Right lung (tissue), 10 donors: Measurements from ENCODE around the gene CXCL17. TPM values are rescaled to one million over a fixed set of nuclear protein-coding genes. Genes with fewer than 3 reads are reported as not detected.
"Not testable (repeated sequence)": the region's sequence is repeated elsewhere in the genome, so short reads cannot be mapped to it uniquely, and the experiment has no call there.

Source experiments
- DNase-seq, 2 donors: peaks; one replicate each; pipeline ENCODE4 v3.0.0-alpha.2; 2013
- long read RNA-seq, 8 donors: transcript quantifications; one replicate each; lab custom pipeline, GENCODE V29; 2026
- polyA plus RNA-seq, 5 donors: library from polyadenylated mRNA; unstranded; fragments of 120-200 nt; gene quantifications; one replicate each; pipeline versions ENCODE4 v1.2.1 to v1.2.3, GENCODE V29; 2013; ENCODE audit warnings: inconsistent platforms in 1 of 5, low replicate concordance in 1 of 5; ENCODE audit not compliant: insufficient read length in 5 of 5, insufficient read depth in 1 of 5

Gene CXCL17
- 10 to 100 TPM in 4 of 5 donors, 1 to 10 TPM in 1; 9.0 to 21.5 (median 16.0) TPM for polyA plus RNA-seq
- long read RNA-seq, donor 1, transcript CXCL17-202 (4 exons, 1,172 nt): major isoform, 37 of 55 reads
- long read RNA-seq, donor 1, partial matches to known transcripts: 18 of 55 reads
- long read RNA-seq, donor 1, other reads (novel, unspliced or antisense): 0 of 55 reads
- long read RNA-seq, donor 2, partial matches to known transcripts: 0 of 4 reads
- long read RNA-seq, donor 2, other reads (novel, unspliced or antisense): 0 of 4 reads
- long read RNA-seq, donor 3, transcript CXCL17-202 (4 exons, 1,172 nt): major isoform, 6 of 6 reads
- long read RNA-seq, donor 3, partial matches to known transcripts: 0 of 6 reads
- long read RNA-seq, donor 3, other reads (novel, unspliced or antisense): 0 of 6 reads
- long read RNA-seq, donor 4, transcript CXCL17-202 (4 exons, 1,172 nt): major isoform, 7 of 7 reads
- long read RNA-seq, donor 4, partial matches to known transcripts: 0 of 7 reads
- long read RNA-seq, donor 4, other reads (novel, unspliced or antisense): 0 of 7 reads
- long read RNA-seq, donor 5, transcript CXCL17-202 (4 exons, 1,172 nt): major isoform, 13 of 13 reads
- long read RNA-seq, donor 5, partial matches to known transcripts: 0 of 13 reads
- long read RNA-seq, donor 5, other reads (novel, unspliced or antisense): 0 of 13 reads
- long read RNA-seq, donor 6, transcript CXCL17-202 (4 exons, 1,172 nt): major isoform, 15 of 15 reads
- long read RNA-seq, donor 6, partial matches to known transcripts: 0 of 15 reads
- long read RNA-seq, donor 6, other reads (novel, unspliced or antisense): 0 of 15 reads
- long read RNA-seq, donor 7, transcript CXCL17-202 (4 exons, 1,172 nt): major isoform, 7 of 7 reads
- long read RNA-seq, donor 7, partial matches to known transcripts: 0 of 7 reads
- long read RNA-seq, donor 7, other reads (novel, unspliced or antisense): 0 of 7 reads
- long read RNA-seq, donor 8, transcript CXCL17-202 (4 exons, 1,172 nt): major isoform, 10 of 10 reads
- long read RNA-seq, donor 8, partial matches to known transcripts: 0 of 10 reads
- long read RNA-seq, donor 8, other reads (novel, unspliced or antisense): 0 of 10 reads

- DNase-seq: no peak
These were observed at the start of gene CXCL17 for GRCh38 chr19:42442833-42443232. Gene CXCL17 (minus strand): TSS chr19:42442946. CDS start chr19:42442832, 114 bp downstream.

GRCh38 chr19:42488783-42489521 lies 46.2 kb upstream of the CXCL17 start:
- no peak for DNase-seq

- no peak for DNase-seq
These were observed 45.0 kb upstream of the CXCL17 start for GRCh38 chr19:42487798-42488178.

- DNase-seq: no peak
These were observed 44.5 kb upstream of the CXCL17 start for GRCh38 chr19:42487032-42487797.

- DNase-seq: not testable (repeated sequence)
These were observed 42.3 kb upstream of the CXCL17 start for GRCh38 chr19:42485036-42485435.

- peak in 1 of 2 donors; percentile 6 for DNase-seq
These were observed 37.8 kb upstream of the CXCL17 start for GRCh38 chr19:42480335-42481095.

GRCh38 chr19:42479736-42480135 lies 37.0 kb upstream of the CXCL17 start:
- DNase-seq: no peak

- no peak for DNase-seq
These were observed 36.1 kb upstream of the CXCL17 start for GRCh38 chr19:42478765-42479311.

- no peak for DNase-seq
These were observed 35.2 kb upstream of the CXCL17 start for GRCh38 chr19:42477933-42478332.

GRCh38 chr19:42477117-42477516 lies 34.4 kb upstream of the CXCL17 start:
- DNase-seq: no peak

GRCh38 chr19:42475366-42475765 lies 32.6 kb upstream of the CXCL17 start:
- no peak for DNase-seq

GRCh38 chr19:42474743-42475142 lies 32.0 kb upstream of the CXCL17 start:
- no peak for DNase-seq

- DNase-seq: no peak
These were observed 30.9 kb upstream of the CXCL17 start for GRCh38 chr19:42473686-42474085.

GRCh38 chr19:42472402-42473147 lies 29.8 kb upstream of the CXCL17 start:
- DNase-seq: no peak

- DNase-seq: no peak
These were observed 29.0 kb upstream of the CXCL17 start for GRCh38 chr19:42471554-42472249.

- DNase-seq: no peak
These were observed 26.8 kb upstream of the CXCL17 start for GRCh38 chr19:42469311-42470235.

GRCh38 chr19:42468273-42468796 lies 25.6 kb upstream of the CXCL17 start:
- no peak for DNase-seq
